Stomach (tissue), 9 donors: ENCODE data around the gene YKT6. TPM values are rescaled to one million over a fixed set of nuclear protein-coding genes. Genes with fewer than 3 reads are reported as not detected.

Experiments
- DNase-seq, 2 donors: peaks; one replicate each; pipeline versions ENCODE4 v3.0.0 to v3.0.0-alpha.2; 2013 to 2019
- H3K27ac ChIP-seq, 5 donors: fragments of 200-600 bp in 4 of 5; sonication (generic) in 4 of 5; one replicate each; pipeline ENCODE4 v1.5.1; 2013 to 2019; ENCODE audit warnings: mild to moderate bottlenecking in 1 of 5, moderate library complexity in 1 of 5
- H3K27me3 ChIP-seq, 3 donors: fragments of 200-600 bp; sonication (generic); one replicate each; pipeline ENCODE4 v1.5.1; 2017 to 2019; ENCODE audit warnings: mixed run types in 1 of 3
- H3K36me3 ChIP-seq, 4 donors: fragments of 200-600 bp; sonication (generic); 1 replicate in 3 of 4; 2 replicates in 1 of 4; pipeline ENCODE4 v1.5.1; 2016 to 2019
- H3K4me1 ChIP-seq, 4 donors: fragments of 200-600 bp; sonication (generic); one replicate each; pipeline ENCODE4 v1.5.1; 2016 to 2019
- H3K4me3 ChIP-seq, 4 donors: fragments of 200-600 bp; sonication (generic) in 3 of 4; one replicate each; pipeline ENCODE4 v1.5.1; 2016 to 2019; ENCODE audit warnings: mild to moderate bottlenecking in 1 of 4
- H3K9me3 ChIP-seq, 4 donors: fragments of 200-600 bp; sonication (generic); one replicate each; pipeline ENCODE4 v1.5.1; 2016 to 2019
- EP300 ChIP-seq: sonication (generic); formaldehyde crosslinking; IDR thresholded peaks from one replicate; pipeline ENCODE4 v1.6.1; 2017; ENCODE audit warnings: antibody characterized with exemption
- POLR2A ChIP-seq, 4 donors: fragments of 450-650 bp; IDR thresholded peaks; one replicate each; pipeline ENCODE4 v1.6.1; 2016; ENCODE audit warnings: antibody characterized with exemption in 4 of 4, control low read depth in 2 of 4, mild to moderate bottlenecking in 1 of 4, moderate library complexity in 1 of 4
- POLR2AphosphoS5 ChIP-seq, 3 donors: sonication (generic); formaldehyde crosslinking; IDR thresholded peaks; one replicate each; pipeline ENCODE4 v1.6.1; 2016; ENCODE audit warnings: antibody characterized with exemption in 3 of 3
- WGBS, 5 donors: extraction: QIAGEN DNeasy Blood & Tissue Kit in 3 of 5; methylation state at CpG; one replicate each; pipeline versions ENCODE4 v1.1.5 to v1.1.7; 2013 to 2018; 5-methylcytosine and 5-hydroxymethylcytosine counted together
- intact Hi-C: fragments of 100-400 bp; cut with DNase I; formaldehyde crosslinking; loops from one replicate; pipeline ENCODE4 v1.15.1; 2023; ENCODE audit warnings: low total_unique reads
- polyA plus RNA-seq, 3 donors: library from polyadenylated mRNA; stranded (reverse); fragments of 200-250 nt; gene quantifications; one replicate each; pipeline ENCODE4 v1.2.3, GENCODE V29; 2013
- total RNA-seq, 5 donors: library from RNA; depleted of rRNA; stranded (reverse); fragments of >200 nt; gene quantifications; one replicate each; pipeline versions ENCODE4 v1.1.0 to v1.2.3, GENCODE V29; 2014 to 2016
- TF ChIP-seq, protein P1 (sequence below), 7 experiments: fragments of 450-650 bp in 4 of 7; fragments of 200-600 bp in 3 of 7; sonication (generic) in 3 of 7; IDR thresholded peaks; one replicate each; pipeline ENCODE4 v1.5.1; 2016 to 2019; ENCODE audit warnings: antibody characterized with exemption in 7 of 7, control low read depth in 2 of 7, mild to moderate bottlenecking in 1 of 7
- donor health status: healthy with polysubstance abuse.
- donor health status: Bipolar disorder and iron deficiency.
- donor health status: healthy.

YKT6 gene
- total and polyA plus RNA-seq, 8 donors: 35.3 to 86.9 (median 52.2) TPM

GRCh38 chr7:44224080-44224973 is 23.5 kb downstream of the YKT6 start:
- Histone ChIP-seq H3K4me1 (no peaks in the 10 kb centered on the region), H3K4me3 (no peak overlapping the region), H3K27me3 (peaks cover 0 to 42% (median 15%) of the 10 kb centered on the region in 3 donors), H3K9me3 (no peaks in the 10 kb centered on the region), H3K27ac (no peak overlapping the region), H3K36me3 (no peaks in the 10 kb centered on the region)
- 44 to 56% (median 54%) methylated on average over 16 to 18 of the region's 18 CpGs for WGBS, 5 donors
- intact Hi-C loops: no loop called here
- TF ChIP-seq POLR2AphosphoS5 (IDR thresholded peaks at IDR 0.05) (no peak), EP300 (no peak), POLR2A (IDR thresholded peaks at IDR 0.05) (no peak)
- TF ChIP-seq, protein P1, sequence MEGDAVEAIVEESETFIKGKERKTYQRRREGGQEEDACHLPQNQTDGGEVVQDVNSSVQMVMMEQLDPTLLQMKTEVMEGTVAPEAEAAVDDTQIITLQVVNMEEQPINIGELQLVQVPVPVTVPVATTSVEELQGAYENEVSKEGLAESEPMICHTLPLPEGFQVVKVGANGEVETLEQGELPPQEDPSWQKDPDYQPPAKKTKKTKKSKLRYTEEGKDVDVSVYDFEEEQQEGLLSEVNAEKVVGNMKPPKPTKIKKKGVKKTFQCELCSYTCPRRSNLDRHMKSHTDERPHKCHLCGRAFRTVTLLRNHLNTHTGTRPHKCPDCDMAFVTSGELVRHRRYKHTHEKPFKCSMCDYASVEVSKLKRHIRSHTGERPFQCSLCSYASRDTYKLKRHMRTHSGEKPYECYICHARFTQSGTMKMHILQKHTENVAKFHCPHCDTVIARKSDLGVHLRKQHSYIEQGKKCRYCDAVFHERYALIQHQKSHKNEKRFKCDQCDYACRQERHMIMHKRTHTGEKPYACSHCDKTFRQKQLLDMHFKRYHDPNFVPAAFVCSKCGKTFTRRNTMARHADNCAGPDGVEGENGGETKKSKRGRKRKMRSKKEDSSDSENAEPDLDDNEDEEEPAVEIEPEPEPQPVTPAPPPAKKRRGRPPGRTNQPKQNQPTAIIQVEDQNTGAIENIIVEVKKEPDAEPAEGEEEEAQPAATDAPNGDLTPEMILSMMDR (IDR thresholded peaks at IDR 0.05): no peak
- DNase-seq: no peak

DNA sequence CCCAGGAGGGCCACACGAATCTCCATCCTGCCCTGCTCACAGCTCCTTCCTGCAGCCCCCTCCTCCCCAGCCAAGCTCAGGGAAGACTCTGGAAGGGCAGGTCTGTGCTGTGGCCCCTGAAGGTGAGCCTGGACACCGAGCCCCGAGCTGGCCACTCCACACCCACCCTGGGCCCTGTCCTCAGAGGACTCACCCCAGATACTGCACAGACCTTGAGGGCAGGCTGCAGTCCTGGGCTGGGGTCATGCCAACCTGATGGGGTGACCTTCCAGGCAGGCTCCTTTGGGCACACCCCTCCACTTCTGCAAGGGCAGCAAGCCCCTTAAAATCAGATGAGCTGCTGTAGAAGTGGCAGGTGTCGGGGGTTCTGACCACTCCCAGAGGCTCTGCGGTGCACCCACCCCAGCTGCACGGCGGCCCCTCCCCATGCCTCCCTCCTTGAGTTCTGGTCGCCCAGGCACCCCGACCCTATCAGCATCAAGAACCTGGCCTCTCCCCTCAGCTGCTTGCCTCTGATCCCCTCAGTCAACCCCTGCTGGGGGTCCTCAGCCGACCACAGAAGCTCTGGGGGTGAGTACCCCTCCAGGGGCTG is 24.3 kb downstream of the YKT6 start:
- intact Hi-C loops: no loop called here
- no peaks in the 10 kb centered on the region for H3K36me3 ChIP-seq
- TF ChIP-seq EP300 (no peak), POLR2A (IDR thresholded peaks at IDR 0.05) (no peak), POLR2AphosphoS5 (IDR thresholded peaks at IDR 0.05) (no peak)
- TF ChIP-seq, protein P1 (IDR thresholded peaks at IDR 0.05): no peak
- H3K27ac ChIP-seq: no peak overlapping the region
- DNase-seq: no peak
- peaks cover 0 to 42% (median 15%) of the 10 kb centered on the region in 3 donors for H3K27me3 ChIP-seq
- no peaks in the 10 kb centered on the region for H3K4me1 ChIP-seq
- WGBS, 5 donors: 42 to 71% (median 59%) methylated on average over 6 to 10 of the region's 10 CpGs
- H3K9me3 ChIP-seq: no peaks in the 10 kb centered on the region
- H3K4me3 ChIP-seq: no peak overlapping the region

DNA sequence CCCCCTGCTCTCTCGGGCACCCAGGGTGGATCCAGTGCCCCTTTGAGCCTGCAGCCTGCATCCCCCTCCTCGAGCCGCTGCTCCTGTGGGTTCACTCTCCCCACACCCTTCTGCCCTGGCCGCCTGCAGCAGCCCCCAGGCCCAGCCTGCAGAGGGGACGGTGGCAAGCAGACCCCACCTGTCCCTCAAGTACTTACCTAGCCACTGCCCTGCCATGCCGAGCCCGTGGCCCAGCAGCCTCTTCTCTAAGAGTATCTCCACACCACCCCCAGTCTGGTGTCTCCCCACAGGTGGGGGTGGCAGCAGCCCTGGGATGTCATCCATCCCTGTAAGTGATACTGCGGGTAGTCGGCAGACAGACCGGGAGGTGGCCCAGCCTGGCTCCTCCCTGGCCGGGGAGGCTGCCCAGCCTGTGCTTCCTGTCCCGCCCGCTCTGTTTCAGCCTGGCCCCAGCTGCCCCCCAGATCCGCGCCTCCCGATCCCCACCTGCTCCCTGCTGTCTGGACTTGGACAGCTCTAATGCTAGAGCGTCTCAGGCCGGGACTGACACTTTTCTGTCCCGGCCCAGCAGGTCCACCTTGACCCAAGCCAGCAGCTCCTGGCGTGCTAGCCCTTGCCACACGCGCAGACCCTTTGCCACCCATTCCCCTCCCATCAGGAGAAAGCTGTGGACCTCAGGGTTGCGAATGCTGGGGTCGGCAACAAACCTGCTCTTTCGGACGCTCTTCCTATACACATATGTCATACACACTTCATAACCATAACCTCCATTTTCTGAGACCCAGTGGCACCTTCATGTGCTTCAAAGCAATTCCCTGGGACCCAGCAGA is 25.0 kb downstream of the YKT6 start:
- Histone ChIP-seq H3K9me3 (no peaks in the 10 kb centered on the region), H3K27ac (no peak overlapping the region), H3K4me1 (no peaks in the 10 kb centered on the region), H3K36me3 (no peaks in the 10 kb centered on the region), H3K4me3 (no peak overlapping the region), H3K27me3 (peaks cover 0 to 42% (median 15%) of the 10 kb centered on the region in 3 donors)
- TF ChIP-seq, protein P1 (IDR thresholded peaks at IDR 0.05): no peak
- TF ChIP-seq POLR2AphosphoS5 (IDR thresholded peaks at IDR 0.05): no peak
- intact Hi-C loops: no loop called here
- WGBS, 5 donors: 56 to 65% (median 57%) methylated on average over 16 to 26 of the region's 26 CpGs
- no peak for DNase-seq

DNA sequence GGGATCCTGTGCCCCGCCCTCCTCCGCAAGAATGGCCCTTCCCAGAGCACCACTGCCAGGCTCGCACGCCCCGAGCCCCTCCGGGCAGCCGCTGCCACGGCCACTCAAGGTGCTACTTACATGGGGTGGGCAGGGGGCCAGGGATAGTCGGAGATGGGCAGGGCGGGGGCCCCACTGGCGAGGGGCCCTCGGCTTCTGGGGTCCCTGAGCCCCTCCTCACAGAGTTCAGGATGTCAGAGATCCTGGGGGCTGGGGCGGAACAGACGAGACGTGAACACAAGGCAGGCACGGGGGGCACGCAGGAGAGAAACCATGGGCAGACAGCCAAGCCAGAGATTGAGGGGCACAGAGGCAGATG is 25.6 kb downstream of the YKT6 start:
- Histone ChIP-seq H3K27me3 (peaks cover 0 to 38% (median 15%) of the 10 kb centered on the region in 3 donors), H3K9me3 (no peaks in the 10 kb centered on the region), H3K27ac (no peak overlapping the region), H3K4me3 (no peak overlapping the region), H3K36me3 (no peaks in the 10 kb centered on the region), H3K4me1 (no peaks in the 10 kb centered on the region)
- no peak for TF ChIP-seq POLR2A (IDR thresholded peaks at IDR 0.05)
- no peak for TF ChIP-seq EP300
- TF ChIP-seq POLR2AphosphoS5 (IDR thresholded peaks at IDR 0.05): no peak
- TF ChIP-seq, protein P1 (IDR thresholded peaks at IDR 0.05): no peak
- intact Hi-C loops: no loop called here
- 54 to 65% (median 59%) methylated on average over 15 to 17 of the region's 17 CpGs for WGBS, 5 donors
- no peak for DNase-seq
